SK-N-SH treated with all-trans-retinoic acid at 6 μM for 48 hours (cell line): ENCODE measurements around the gene DYNC1I1.

Experiments used
- ATAC-seq: fragments of 200-7000 bp; cut with Tn5 transposase; 3 replicates; pipeline ENCODE4 v1.9.1; 2020; ENCODE audit warnings: mild to moderate bottlenecking, moderate library complexity
- ARNTL ChIP-seq: fragments of 450-650 bp; formaldehyde crosslinking; IDR thresholded peaks from 2 replicates; pipeline ENCODE4 v1.5.0; 2020; ENCODE audit warnings: low read depth, mild to moderate bottlenecking, moderate library complexity, borderline replicate concordance
- BACH2 ChIP-seq: fragments of 250-450 bp; sonication (Bioruptor Pico); IDR thresholded peaks from 2 replicates; pipeline ENCODE4 v1.9.0; 2021; ENCODE audit warnings: mild to moderate bottlenecking, borderline replicate concordance
- CSDC2 ChIP-seq: fragments of 250-450 bp; sonication (Bioruptor Pico); IDR thresholded peaks from 2 replicates; pipeline ENCODE4 v1.5.0; 2020; ENCODE audit warnings: mild to moderate bottlenecking, moderate library complexity
- CSRNP3 ChIP-seq: fragments of 250-450 bp; sonication (Bioruptor Pico); IDR thresholded peaks from 2 replicates; pipeline ENCODE4 v1.5.1; 2021; ENCODE audit warnings: mild to moderate bottlenecking, moderate library complexity
- ESRRG ChIP-seq: fragments of 250-450 bp; sonication (Bioruptor Pico); IDR thresholded peaks from 2 replicates; pipeline ENCODE4 v1.6.1; 2021; ENCODE audit warnings: mild to moderate bottlenecking
- ISL1 ChIP-seq: fragments of 250-450 bp; sonication (Bioruptor Pico); IDR thresholded peaks from 2 replicates; pipeline ENCODE4 v2.1.2; 2022; ENCODE audit warnings: mild to moderate bottlenecking, moderate library complexity
- OSR1 ChIP-seq: fragments of 250-450 bp; sonication (Bioruptor Pico); IDR thresholded peaks from 2 replicates; pipeline ENCODE4 v1.8.0; 2022; ENCODE audit warnings: moderate library complexity, mild to moderate bottlenecking, inconsistent platforms
- PATZ1 ChIP-seq: fragments of 250-450 bp; sonication (Bioruptor Pico); IDR thresholded peaks from 2 replicates; pipeline ENCODE4 v1.8.0; 2020; ENCODE audit warnings: mild to moderate bottlenecking, moderate library complexity, borderline replicate concordance
- POU6F1 ChIP-seq: fragments of 250-450 bp; sonication (Bioruptor Pico); IDR thresholded peaks from 2 replicates; pipeline ENCODE4 v1.8.0; 2021; ENCODE audit warnings: low read depth, mild to moderate bottlenecking, moderate library complexity, borderline replicate concordance
- SNAI2 ChIP-seq: fragments of 250-450 bp; sonication (Bioruptor Pico); IDR thresholded peaks from 2 replicates; pipeline ENCODE4 v1.5.0; 2020; ENCODE audit warnings: mild to moderate bottlenecking, moderate library complexity
- TCF4 ChIP-seq: fragments of 250-450 bp; sonication (Bioruptor Pico); IDR thresholded peaks from 2 replicates; pipeline ENCODE4 v1.8.0; 2021; ENCODE audit warnings: mild to moderate bottlenecking, moderate library complexity, borderline replicate concordance
- TOX ChIP-seq: fragments of 250-450 bp; sonication (Bioruptor Pico); IDR thresholded peaks from 2 replicates; pipeline ENCODE4 v1.8.0; 2021; ENCODE audit warnings: mild to moderate bottlenecking, moderate library complexity, borderline replicate concordance
- TSHZ2 ChIP-seq: fragments of 250-450 bp; sonication (Bioruptor Pico); IDR thresholded peaks from 2 replicates; pipeline ENCODE4 v1.5.0; 2020; ENCODE audit warnings: mild to moderate bottlenecking, moderate library complexity
- ZFP3 ChIP-seq: fragments of 250-450 bp; sonication (Bioruptor Pico); IDR thresholded peaks from 2 replicates; pipeline ENCODE4 v1.5.0; 2020; ENCODE audit warnings: mild to moderate bottlenecking, moderate library complexity
- ZFP30 ChIP-seq: fragments of 450-650 bp; formaldehyde crosslinking; IDR thresholded peaks from 2 replicates; pipeline ENCODE4 v1.5.0; 2022; ENCODE audit warnings: mild to moderate bottlenecking, moderate library complexity
- ZNF565 ChIP-seq: fragments of 450-650 bp; formaldehyde crosslinking; conservative IDR thresholded peaks from 2 replicates; pipeline ENCODE4 v1.5.0; 2020; ENCODE audit warnings: low read depth, mild to moderate bottlenecking, moderate library complexity
- ZNF70 ChIP-seq: fragments of 450-650 bp; formaldehyde crosslinking; IDR thresholded peaks from 2 replicates; pipeline ENCODE4 v1.5.0; 2020; ENCODE audit warnings: mild to moderate bottlenecking, moderate library complexity
- TF ChIP-seq, protein P1 (sequence below): fragments of 250-450 bp; sonication (Bioruptor Pico); IDR thresholded peaks from 2 replicates; pipeline ENCODE4 v1.5.1; 2020; ENCODE audit warnings: low read depth, mild to moderate bottlenecking, moderate library complexity

Gene DYNC1I1

GRCh38 chr7:96052289-96052688 is 279.9 kb downstream of the DYNC1I1 start:
- no peak for TF ChIP-seq ZNF565
- TF ChIP-seq OSR1 (CRISPR knock-in tag), result no peak
- no peak for TF ChIP-seq ZFP30 (CRISPR knock-in tag)
- no peak for TF ChIP-seq SNAI2 (CRISPR knock-in tag)
- no peak for TF ChIP-seq CSDC2
- no peak for TF ChIP-seq ZNF70 (CRISPR knock-in tag)
- no peak for TF ChIP-seq ARNTL (CRISPR knock-in tag)
- TF ChIP-seq TSHZ2 (CRISPR knock-in tag), result no peak
- TF ChIP-seq, protein P1, sequence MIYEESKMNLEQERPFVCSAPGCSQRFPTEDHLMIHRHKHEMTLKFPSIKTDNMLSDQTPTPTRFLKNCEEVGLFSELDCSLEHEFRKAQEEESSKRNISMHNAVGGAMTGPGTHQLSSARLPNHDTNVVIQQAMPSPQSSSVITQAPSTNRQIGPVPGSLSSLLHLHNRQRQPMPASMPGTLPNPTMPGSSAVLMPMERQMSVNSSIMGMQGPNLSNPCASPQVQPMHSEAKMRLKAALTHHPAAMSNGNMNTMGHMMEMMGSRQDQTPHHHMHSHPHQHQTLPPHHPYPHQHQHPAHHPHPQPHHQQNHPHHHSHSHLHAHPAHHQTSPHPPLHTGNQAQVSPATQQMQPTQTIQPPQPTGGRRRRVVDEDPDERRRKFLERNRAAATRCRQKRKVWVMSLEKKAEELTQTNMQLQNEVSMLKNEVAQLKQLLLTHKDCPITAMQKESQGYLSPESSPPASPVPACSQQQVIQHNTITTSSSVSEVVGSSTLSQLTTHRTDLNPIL (CRISPR knock-in tag), result no peak
- TF ChIP-seq CSRNP3 (CRISPR knock-in tag), result no peak
- ATAC-seq, result no peak

DNA sequence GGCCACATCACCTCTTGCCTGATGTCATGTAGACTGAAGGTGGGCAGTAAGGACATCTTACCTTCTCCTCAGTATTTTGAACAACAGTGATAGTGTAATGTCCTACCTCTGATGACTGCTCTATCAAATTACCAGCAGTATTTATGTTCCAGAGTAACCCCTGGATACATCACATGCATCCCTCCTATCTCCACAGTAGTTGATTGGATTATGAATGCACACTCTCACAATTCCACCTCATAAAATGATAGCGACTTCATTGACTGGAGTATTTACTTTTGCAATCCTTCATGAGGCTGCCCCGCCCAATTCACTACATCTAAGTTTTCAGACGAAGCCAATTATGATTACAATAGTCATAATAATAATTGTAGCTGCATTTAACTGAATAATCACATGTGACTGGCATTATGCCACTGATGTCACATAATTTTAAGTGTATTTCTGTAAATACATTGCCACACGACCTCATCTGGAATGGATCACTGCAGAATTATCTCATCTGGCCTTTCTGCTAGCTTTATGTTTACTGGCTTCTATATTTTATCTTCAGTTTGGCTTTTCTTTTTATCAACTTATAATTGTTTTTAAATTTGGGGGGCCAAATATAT is 280.6 kb downstream of the DYNC1I1 start:
- TF ChIP-seq TOX (CRISPR knock-in tag) (no peak), TSHZ2 (CRISPR knock-in tag) (peak; percentile 28; the same call in 1 of the 2 replicates), TCF4 (peak; percentile 61; the same call in 1 of the 2 replicates)
- ATAC-seq, result no peak

GRCh38 chr7:96055717-96056116 is 283.4 kb downstream of the DYNC1I1 start:
- ATAC-seq, result no peak
- no peak for TF ChIP-seq PATZ1
- TF ChIP-seq TOX (CRISPR knock-in tag), result no peak
- no peak for TF ChIP-seq ZNF565

GRCh38 chr7:96059075-96059474 is 286.7 kb downstream of the DYNC1I1 start:
- no peak for ATAC-seq
- TF ChIP-seq ISL1 (no peak), TOX (CRISPR knock-in tag) (no peak), CSRNP3 (CRISPR knock-in tag) (no peak), PATZ1 (no peak), ZFP3 (CRISPR knock-in tag) (no peak), POU6F1 (CRISPR knock-in tag) (no peak), BACH2 (CRISPR knock-in tag) (no peak), ESRRG (CRISPR knock-in tag) (no peak)
- TF ChIP-seq, protein P1 (CRISPR knock-in tag), result no peak
